ENCODE data around the gene RUNX2. TPM values are rescaled to one million over a fixed set of nuclear protein-coding genes. Genes with fewer than 3 reads are reported as not detected.

RUNX2 gene
- total and polyA plus RNA-seq, 10 of the 15 experiments (the other 5 are each of a cell fraction or from before 2014, with no cell fraction given): 0.01 to 0.77 (median 0.15) TPM; not detected in 3

DNA sequence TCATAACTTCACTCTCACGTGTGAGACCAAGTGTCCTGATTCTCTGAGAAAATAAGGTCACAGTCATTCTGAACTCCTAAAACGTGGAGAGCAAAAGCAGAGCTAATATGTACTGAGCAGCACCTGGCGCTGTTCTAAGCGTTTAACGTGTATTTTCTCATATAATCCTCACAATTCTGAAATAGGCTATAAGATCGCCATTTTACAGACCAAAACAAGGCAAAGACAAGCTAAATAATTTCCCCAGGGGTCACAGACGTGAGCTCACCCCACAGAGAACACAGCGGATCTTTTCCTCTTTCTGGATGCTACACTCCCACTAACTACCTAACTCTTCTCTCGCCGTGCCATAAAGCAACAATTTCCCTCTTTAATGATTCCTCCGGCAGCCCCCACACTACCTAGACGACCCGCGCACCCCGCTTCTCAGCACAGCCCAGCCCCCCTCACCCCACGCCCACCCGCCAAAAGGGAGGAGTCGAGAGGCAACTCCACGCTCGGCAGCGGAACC lies 49.0 kb downstream of the RUNX2 start (continued):
- TF ChIP-seq, protein P1, sequence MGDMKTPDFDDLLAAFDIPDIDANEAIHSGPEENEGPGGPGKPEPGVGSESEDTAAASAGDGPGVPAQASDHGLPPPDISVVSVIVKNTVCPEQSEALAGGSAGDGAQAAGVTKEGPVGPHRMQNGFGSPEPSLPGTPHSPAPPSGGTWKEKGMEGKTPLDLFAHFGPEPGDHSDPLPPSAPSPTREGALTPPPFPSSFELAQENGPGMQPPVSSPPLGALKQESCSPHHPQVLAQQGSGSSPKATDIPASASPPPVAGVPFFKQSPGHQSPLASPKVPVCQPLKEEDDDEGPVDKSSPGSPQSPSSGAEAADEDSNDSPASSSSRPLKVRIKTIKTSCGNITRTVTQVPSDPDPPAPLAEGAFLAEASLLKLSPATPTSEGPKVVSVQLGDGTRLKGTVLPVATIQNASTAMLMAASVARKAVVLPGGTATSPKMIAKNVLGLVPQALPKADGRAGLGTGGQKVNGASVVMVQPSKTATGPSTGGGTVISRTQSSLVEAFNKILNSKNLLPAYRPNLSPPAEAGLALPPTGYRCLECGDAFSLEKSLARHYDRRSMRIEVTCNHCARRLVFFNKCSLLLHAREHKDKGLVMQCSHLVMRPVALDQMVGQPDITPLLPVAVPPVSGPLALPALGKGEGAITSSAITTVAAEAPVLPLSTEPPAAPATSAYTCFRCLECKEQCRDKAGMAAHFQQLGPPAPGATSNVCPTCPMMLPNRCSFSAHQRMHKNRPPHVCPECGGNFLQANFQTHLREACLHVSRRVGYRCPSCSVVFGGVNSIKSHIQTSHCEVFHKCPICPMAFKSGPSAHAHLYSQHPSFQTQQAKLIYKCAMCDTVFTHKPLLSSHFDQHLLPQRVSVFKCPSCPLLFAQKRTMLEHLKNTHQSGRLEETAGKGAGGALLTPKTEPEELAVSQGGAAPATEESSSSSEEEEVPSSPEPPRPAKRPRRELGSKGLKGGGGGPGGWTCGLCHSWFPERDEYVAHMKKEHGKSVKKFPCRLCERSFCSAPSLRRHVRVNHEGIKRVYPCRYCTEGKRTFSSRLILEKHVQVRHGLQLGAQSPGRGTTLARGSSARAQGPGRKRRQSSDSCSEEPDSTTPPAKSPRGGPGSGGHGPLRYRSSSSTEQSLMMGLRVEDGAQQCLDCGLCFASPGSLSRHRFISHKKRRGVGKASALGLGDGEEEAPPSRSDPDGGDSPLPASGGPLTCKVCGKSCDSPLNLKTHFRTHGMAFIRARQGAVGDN (IDR thresholded peaks at IDR 0.05): no peak

DNA sequence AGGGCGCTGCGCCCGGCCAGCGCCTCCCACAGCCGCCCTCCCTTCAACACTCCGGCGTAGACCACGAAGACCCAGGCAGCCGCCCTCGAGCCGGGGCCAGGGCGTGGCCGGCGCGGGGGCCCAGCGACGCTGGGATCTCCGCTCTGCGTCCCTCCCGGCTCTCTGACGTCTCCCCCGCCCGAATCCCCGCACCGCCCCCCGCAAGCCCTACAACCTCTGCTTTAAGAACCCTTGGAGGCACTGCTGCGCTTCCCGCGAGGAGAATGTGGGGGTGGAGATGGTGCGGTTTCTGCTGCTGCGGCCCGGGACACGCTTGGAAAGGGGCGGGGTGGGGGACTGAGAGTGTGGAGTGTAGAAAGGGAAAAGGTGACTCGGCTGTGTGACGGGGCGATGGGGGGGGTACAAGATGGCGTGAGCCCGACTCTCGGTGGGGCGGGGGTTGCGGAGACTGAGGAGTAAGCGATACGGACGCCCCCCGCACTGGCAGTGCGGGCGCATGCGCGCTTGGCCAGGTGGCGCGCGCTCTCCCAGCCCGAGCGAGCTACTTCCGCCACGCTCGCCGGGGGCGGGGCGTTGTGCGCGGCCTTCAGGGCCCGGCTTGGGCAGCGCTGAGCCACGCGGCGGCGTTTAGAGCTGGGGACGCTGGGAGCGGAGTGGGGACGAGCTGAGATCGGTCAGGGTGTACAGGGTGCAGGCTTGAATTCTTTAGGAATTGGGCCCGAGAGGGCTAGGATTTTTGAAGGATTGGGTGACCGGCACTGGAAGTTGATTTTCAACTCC lies 49.6 kb downstream of the RUNX2 start, which contains the start of gene SUPT3H:
TSS of gene SUPT3H (minus strand) at position 381 of the 780 bp plus-strand sequence.
- ChIA-PET CTCF (interaction anchor here (0.6 to 4.4 kb wide), 13 partner anchors 8 to 746 kb away, joined by 3 to 22 read pairs (median 4); no protein-coding TSS in a partner anchor), POLR2A (interaction anchor here (0.5 to 0.6 kb wide), 3 partner anchors 69 to 913 kb away, joined by 3 read pairs; no protein-coding TSS in a partner anchor), SMC1A (ENCODE audit: uncharacterized antibody, unreplicated experiment) (interaction anchor here (0.6 to 2.9 kb wide), 9 partner anchors 10 to 699 kb away, joined by 3 to 15 read pairs (median 3); no protein-coding TSS in a partner anchor), RAD21 (ENCODE audit: unreplicated experiment) (interaction anchor here (0.6 to 2.9 kb wide), 13 partner anchors 39 to 747 kb away, joined by 3 to 16 read pairs (median 4); no protein-coding TSS in a partner anchor)
- Histone ChIP-seq H3K36me3 (ENCODE audit: control insufficient read depth in 2 of 2, insufficient read depth in 2 of 2, low read length in 1 of 2) (no peaks in the 10 kb centered on the region), H3K4me2 (ENCODE audit: control insufficient read depth, insufficient read depth) (peak within 1 kb of the TSS; percentile 78), H3K27ac (ENCODE audit: control insufficient read depth, insufficient read depth) (peak within 1 kb of the TSS; percentile 80), H3K9me3 (replicated peaks; ENCODE audit: control insufficient read depth, insufficient read depth, low read length) (no peaks in the 10 kb centered on the region; the same call in 2 of the 3 replicates), H2AFZ (ENCODE audit: control insufficient read depth, low read depth, low read length) (peak within 1 kb of the TSS; percentile 95), H4K20me1 (ENCODE audit: control insufficient read depth, insufficient read depth) (no peaks in the 10 kb centered on the region), H3K79me2 (ENCODE audit: control insufficient read depth, insufficient read depth, low read length) (no peaks in the 10 kb centered on the region), H3K4me3 (peak within 1 kb of the TSS; percentile 69), H3K4me1 (ENCODE audit: control insufficient read depth, insufficient read depth, low read length) (no peaks in the 10 kb centered on the region; the same call in 1 of the 2 replicates), H3K27me3 (replicated peaks in 1 of 2; ENCODE audit: control insufficient read depth in 2 of 2, insufficient read depth in 2 of 2, low read length in 1 of 2) (peaks cover 0 to 2% of the 10 kb centered on the region in 2 experiments; a peak in 1 of 4 replicates), H3K9ac (ENCODE audit: control insufficient read depth, insufficient read depth, low read length) (peak within 1 kb of the TSS; percentile 96)
- intact Hi-C loops (cut with micrococcal nuclease; ENCODE audit: unreplicated experiment) (loop anchor here (5.0 to 10.0 kb wide), 4 partner anchors 223 to 720 kb away; no protein-coding TSS in a partner anchor), in situ Hi-C loops (cut with MboI) (no loop called here)
- under 1% methylated on average over 32 of the region's 75 CpGs for WGBS (ENCODE audit: insufficient coverage, insufficient replicate concordance, low lambda C conversion rate, missing lambda C conversion rate)
- peak; percentile 56 for DNase-seq (ENCODE audit: low read depth, low spot score)
- FAIRE-seq: peak; percentile 81
- no TSS peak for BruUV-seq (replicated peaks)
- ATAC-seq: peak; percentile 95
- peak; percentile 7 for TF ChIP-seq HDAC6 (IDR thresholded peaks at IDR 0.05; ENCODE audit: unreplicated experiment)
- no peak for TF ChIP-seq BCL11A (IDR thresholded peaks at IDR 0.05; ENCODE audit: low read depth, low read length)
- no peak for TF ChIP-seq NFYB (IDR thresholded peaks at IDR 0.05; ENCODE audit: insufficient read depth, low read depth, low read length)
- no peak for TF ChIP-seq SP1 (IDR thresholded peaks at IDR 0.05; ENCODE audit: low read depth, low read length)
- 0 out of 4 replicates have a peak, but pooled peaks of 1 of the 2 experiments have one; percentile 17 for TF ChIP-seq IKZF2 (IDR thresholded peaks at IDR 0.05)
- no peak for TF ChIP-seq MTA2 (IDR thresholded peaks at IDR 0.05; ENCODE audit: low read depth)
- TF ChIP-seq, protein P2, sequence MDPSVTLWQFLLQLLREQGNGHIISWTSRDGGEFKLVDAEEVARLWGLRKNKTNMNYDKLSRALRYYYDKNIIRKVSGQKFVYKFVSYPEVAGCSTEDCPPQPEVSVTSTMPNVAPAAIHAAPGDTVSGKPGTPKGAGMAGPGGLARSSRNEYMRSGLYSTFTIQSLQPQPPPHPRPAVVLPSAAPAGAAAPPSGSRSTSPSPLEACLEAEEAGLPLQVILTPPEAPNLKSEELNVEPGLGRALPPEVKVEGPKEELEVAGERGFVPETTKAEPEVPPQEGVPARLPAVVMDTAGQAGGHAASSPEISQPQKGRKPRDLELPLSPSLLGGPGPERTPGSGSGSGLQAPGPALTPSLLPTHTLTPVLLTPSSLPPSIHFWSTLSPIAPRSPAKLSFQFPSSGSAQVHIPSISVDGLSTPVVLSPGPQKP (IDR thresholded peaks at IDR 0.05; ENCODE audit: low read depth, low read length): no peak
- no peak for TF ChIP-seq STAT3 (IDR thresholded peaks at IDR 0.05; ENCODE audit: low read depth, low read length)
- TF ChIP-seq, protein P3, sequence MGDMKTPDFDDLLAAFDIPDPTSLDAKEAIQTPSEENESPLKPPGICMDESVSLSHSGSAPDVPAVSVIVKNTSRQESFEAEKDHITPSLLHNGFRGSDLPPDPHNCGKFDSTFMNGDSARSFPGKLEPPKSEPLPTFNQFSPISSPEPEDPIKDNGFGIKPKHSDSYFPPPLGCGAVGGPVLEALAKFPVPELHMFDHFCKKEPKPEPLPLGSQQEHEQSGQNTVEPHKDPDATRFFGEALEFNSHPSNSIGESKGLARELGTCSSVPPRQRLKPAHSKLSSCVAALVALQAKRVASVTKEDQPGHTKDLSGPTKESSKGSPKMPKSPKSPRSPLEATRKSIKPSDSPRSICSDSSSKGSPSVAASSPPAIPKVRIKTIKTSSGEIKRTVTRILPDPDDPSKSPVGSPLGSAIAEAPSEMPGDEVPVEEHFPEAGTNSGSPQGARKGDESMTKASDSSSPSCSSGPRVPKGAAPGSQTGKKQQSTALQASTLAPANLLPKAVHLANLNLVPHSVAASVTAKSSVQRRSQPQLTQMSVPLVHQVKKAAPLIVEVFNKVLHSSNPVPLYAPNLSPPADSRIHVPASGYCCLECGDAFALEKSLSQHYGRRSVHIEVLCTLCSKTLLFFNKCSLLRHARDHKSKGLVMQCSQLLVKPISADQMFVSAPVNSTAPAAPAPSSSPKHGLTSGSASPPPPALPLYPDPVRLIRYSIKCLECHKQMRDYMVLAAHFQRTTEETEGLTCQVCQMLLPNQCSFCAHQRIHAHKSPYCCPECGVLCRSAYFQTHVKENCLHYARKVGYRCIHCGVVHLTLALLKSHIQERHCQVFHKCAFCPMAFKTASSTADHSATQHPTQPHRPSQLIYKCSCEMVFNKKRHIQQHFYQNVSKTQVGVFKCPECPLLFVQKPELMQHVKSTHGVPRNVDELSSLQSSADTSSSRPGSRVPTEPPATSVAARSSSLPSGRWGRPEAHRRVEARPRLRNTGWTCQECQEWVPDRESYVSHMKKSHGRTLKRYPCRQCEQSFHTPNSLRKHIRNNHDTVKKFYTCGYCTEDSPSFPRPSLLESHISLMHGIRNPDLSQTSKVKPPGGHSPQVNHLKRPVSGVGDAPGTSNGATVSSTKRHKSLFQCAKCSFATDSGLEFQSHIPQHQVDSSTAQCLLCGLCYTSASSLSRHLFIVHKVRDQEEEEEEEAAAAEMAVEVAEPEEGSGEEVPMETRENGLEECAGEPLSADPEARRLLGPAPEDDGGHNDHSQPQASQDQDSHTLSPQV (IDR thresholded peaks at IDR 0.05): peak; percentile 88
